ENCODE results near the gene LRRC8A. TPM values are rescaled to one million over a fixed set of nuclear protein-coding genes. Genes with fewer than 3 reads are reported as not detected.

Gene LRRC8A
- total and polyA plus RNA-seq, 2 of the 8 experiments (the other 6 are each of a cell fraction or from before 2014, with no cell fraction given), result 103 to 111 TPM

GRCh38 chr9:128901822-128902221 is 19.9 kb downstream of the LRRC8A start:
- Histone ChIP-seq H3K9me3 (ENCODE audit: insufficient read depth in 2 of 2, low read depth in 1 of 2, low read length in 1 of 2) (no peaks in the 10 kb centered on the region), H3K79me2 (ENCODE audit: control insufficient read depth in 1 of 2, insufficient read depth in 2 of 2, low read length in 2 of 2) (peaks cover 3 to 61% of the 10 kb centered on the region in 2 experiments; a peak in 3 of 4 replicates), H2BK5ac (ENCODE audit: low read depth, low read length) (no peak overlapping the region), H2AK5ac (ENCODE audit: low read depth, low read length) (no peak overlapping the region), H2BK15ac (ENCODE audit: low read length) (no peak overlapping the region), H2AFZ (ENCODE audit: low read length) (no peak overlapping the region), H3K9ac (replicated peaks in 1 of 4; ENCODE audit: extremely low read depth in 1 of 4, low read depth in 3 of 4, low read length in 3 of 4) (no peak overlapping the region), H2BK20ac (ENCODE audit: low read length) (no peak overlapping the region), H2BK120ac (replicated peaks; ENCODE audit: low read depth, low read length) (no peak overlapping the region), H2BK12ac (ENCODE audit: low read depth, low read length) (no peak overlapping the region), H3K4me2 (ENCODE audit: insufficient read depth in 1 of 2, low read depth in 2 of 2, low read length in 2 of 2) (no peak overlapping the region), H3K27me3 (replicated peaks in 1 of 4; ENCODE audit: control insufficient read depth in 3 of 4, extremely low read depth in 1 of 4, insufficient read depth in 3 of 4, low read length in 3 of 4) (no peaks in the 10 kb centered on the region), H3K4ac (replicated peaks; ENCODE audit: insufficient read length, low read depth, low read length) (no peak overlapping the region), H3K79me1 (ENCODE audit: low read depth, low read length) (peaks cover 13% of the 10 kb centered on the region), H3K27ac (ENCODE audit: low read depth, low read length) (no peak overlapping the region), H3K4me3 (ENCODE audit: extremely low read depth in 1 of 4, insufficient read depth in 2 of 4, low read depth in 3 of 4, low read length in 4 of 4) (no peak overlapping the region), H4K5ac (ENCODE audit: insufficient read length, low read depth, low read length) (no peak overlapping the region), H3K23me2 (ENCODE audit: low read depth, low read length) (no peaks in the 10 kb centered on the region), H3K23ac (ENCODE audit: insufficient read length) (no peak overlapping the region), H3K14ac (ENCODE audit: insufficient read length) (no peak overlapping the region), H3K56ac (replicated peaks; ENCODE audit: insufficient read length, low read depth, low read length) (no peak overlapping the region), H4K8ac (ENCODE audit: extremely low read depth, insufficient read depth, low read length) (no peak overlapping the region), H3K18ac (ENCODE audit: extremely low read depth, low read length) (no peak overlapping the region), H3K36me3 (ENCODE audit: control insufficient read depth in 2 of 4, insufficient read depth in 4 of 4, low read length in 3 of 4) (peaks cover 0 to 11% (median 2%) of the 10 kb centered on the region in 4 experiments; a peak in 4 of 8 replicates), H4K20me1 (replicated peaks in 1 of 2; ENCODE audit: control insufficient read depth in 1 of 2, insufficient read depth in 2 of 2, low read length in 2 of 2) (peaks cover 7 to 12% of the 10 kb centered on the region in 2 experiments), H4K91ac (replicated peaks; ENCODE audit: insufficient read length, low read length) (no peak overlapping the region), H3K4me1 (replicated peaks in 1 of 4; ENCODE audit: control insufficient read depth in 3 of 4, insufficient read depth in 4 of 4, low read length in 3 of 4) (peaks cover 0 to 4% (median 0%) of the 10 kb centered on the region in 4 experiments; a peak in 1 of 7 replicates)
- DNase-seq (ENCODE audit: low read depth in 1 of 2, low spot score in 2 of 2) (no peak), FAIRE-seq (no peak)
- ChIA-PET CTCF (ENCODE audit: partially characterized antibody) (no interaction called here), POLR2A (ENCODE audit: partially characterized antibody) (interaction anchor here (0.7 to 1.6 kb wide), 5 partner anchors 10 to 57 kb away, joined by 3 to 4 read pairs (median 4); no protein-coding TSS in a partner anchor)
- no peak for TF ChIP-seq TBP (IDR thresholded peaks at IDR 0.05; ENCODE audit: low read depth, low read length)
- no peak for TF ChIP-seq NANOG (IDR thresholded peaks at IDR 0.05; ENCODE audit: insufficient read depth, low read depth, low read length, poor library complexity, severe bottlenecking)
- no peak for TF ChIP-seq RXRA (IDR thresholded peaks at IDR 0.05; ENCODE audit: insufficient read depth, low read depth, low read length)
- no peak for TF ChIP-seq SRF (IDR thresholded peaks at IDR 0.05; ENCODE audit: low read depth, low read length)
- no peak for TF ChIP-seq KDM4A (IDR thresholded peaks at IDR 0.05; ENCODE audit: low read depth, low read length, severe bottlenecking)
- TF ChIP-seq NRF1 (IDR thresholded peaks at IDR 0.05; ENCODE audit: low read depth, low read length), result no peak
- TF ChIP-seq CTBP2 (IDR thresholded peaks at IDR 0.05; ENCODE audit: borderline replicate concordance, insufficient read depth, insufficient read length, low read length), result no peak
- TF ChIP-seq BACH1 (IDR thresholded peaks at IDR 0.05; ENCODE audit: low read length), result no peak
- no peak for TF ChIP-seq EZH2 (IDR thresholded peaks at IDR 0.05; ENCODE audit: low read depth, low read length, severe bottlenecking)
- 89% methylated on average over 5 of the region's 5 CpGs; no CpG with 5 or more reads in 1 of the 2 experiments for WGBS, 2 experiments (ENCODE audit: extremely low coverage in 1 of 2, insufficient coverage in 1 of 2, insufficient read length in 1 of 2, insufficient replicate concordance in 2 of 2, low coverage in 1 of 2, low lambda C conversion rate in 2 of 2, missing lambda C conversion rate in 1 of 2)
